Endothelial cell of umbilical vein (primary cell): ENCODE data around the gene C17orf113. TPM values are rescaled to one million over a fixed set of nuclear protein-coding genes. Genes with fewer than 3 reads are reported as not detected.
A peak's percentile ranks its signal among the peaks of the same experiment; 100 is the strongest.

ENCODE experiments used
- BruUV-seq: library from RNA; stranded (reverse); fragments of 400-500 nt; replicated peaks from 2 replicates; lab custom pipeline; 2021; lab: Mats Ljungman, UMichigan
- CTCF ChIA-PET: fragments of 300-600, 350-600 bp; sonication (Branson Sonifier 250); formaldehyde crosslinking; loops from one replicate; lab custom pipeline; 2021; ENCODE audit warnings: antibody characterized with exemption, inconsistent platforms; lab: Charles Lee
- POLR2A ChIA-PET: fragments of 300-600, 350-600 bp; sonication (Branson Sonifier 250); formaldehyde crosslinking; loops from one replicate; lab custom pipeline; 2021; ENCODE audit warnings: antibody characterized with exemption, inconsistent platforms; lab: Charles Lee
- DNase-seq: peaks from one replicate; pipeline ENCODE4 v3.0.0-alpha.2; 2011; ENCODE audit warnings: low read depth, low spot score
- FAIRE-seq: peaks from 2 replicates; lab custom pipeline; 2011; peaks lifted over from hg19 to GRCh38; lab: Jason Lieb, UNC
- H2AFZ ChIP-seq: 2 replicates; pipeline ENCODE4 v1.6.0; 2012; ENCODE audit warnings: low read depth, low read length, control low read depth, inconsistent platforms
- H3K27ac ChIP-seq: 2 replicates; pipeline ENCODE4 v1.5.1; 2011; ENCODE audit warnings: low read depth, mild to moderate bottlenecking, control low read depth, low read length, moderate library complexity; ENCODE audit not compliant: insufficient read depth
- H3K27me3 ChIP-seq, 2 experiments: 2 replicates each; pipeline versions ENCODE4 v1.6.0 to v1.6.1; 2011; ENCODE audit warnings: low read length in 2 of 2, mixed read lengths in 1 of 2; ENCODE audit not compliant: control insufficient read depth in 2 of 2, insufficient read depth in 2 of 2
- H3K36me3 ChIP-seq, 2 experiments: 2 replicates in 1 of 2; 3 replicates in 1 of 2; pipeline ENCODE4 v1.5.1; 2011; ENCODE audit warnings: low read length in 2 of 2, mild to moderate bottlenecking in 1 of 2, moderate library complexity in 1 of 2; ENCODE audit not compliant: control insufficient read depth in 2 of 2, insufficient read depth in 2 of 2; ENCODE audit errors: extremely low read depth in 1 of 2
- H3K4me1 ChIP-seq: 3 replicates; pipeline ENCODE4 v1.5.1; 2011; ENCODE audit warnings: mild to moderate bottlenecking, low read length; ENCODE audit not compliant: control insufficient read depth, insufficient read depth; ENCODE audit errors: extremely low read depth
- H3K4me2 ChIP-seq: 2 replicates; pipeline ENCODE4 v1.6.1; 2011; ENCODE audit warnings: low read length, control low read depth, mixed read lengths; ENCODE audit not compliant: insufficient read depth
- H3K4me3 ChIP-seq, 3 experiments: fragments of 200-600 bp in 1 of 3; sonication (generic), shearing (Covaris generic) in 1 of 3; replicated peaks in 1 of 3; 2 replicates each; pipeline ENCODE4 v1.5.1; 2011 to 2016; ENCODE audit warnings: control low read depth in 3 of 3, low read length in 3 of 3, mild to moderate bottlenecking in 2 of 3, inconsistent platforms in 1 of 3, low read depth in 1 of 3, moderate library complexity in 1 of 3; ENCODE audit not compliant: insufficient read depth in 1 of 3
- H3K79me2 ChIP-seq: 2 replicates; pipeline ENCODE4 v1.6.0; 2012; ENCODE audit warnings: low read length, inconsistent platforms; ENCODE audit not compliant: control insufficient read depth, insufficient read depth
- H3K9ac ChIP-seq: replicated peaks from 2 replicates; pipeline ENCODE3; 2011; ENCODE audit warnings: low read length, control low read depth; ENCODE audit not compliant: insufficient read depth; ENCODE audit errors: extremely low read depth
- H3K9me1 ChIP-seq: replicated peaks from 3 replicates; pipeline ENCODE4 v1.6.0; 2011; ENCODE audit warnings: mild to moderate bottlenecking, low read length; ENCODE audit not compliant: control insufficient read depth, insufficient read depth; ENCODE audit errors: extremely low read depth
- H3K9me3 ChIP-seq: replicated peaks from 2 replicates; pipeline ENCODE4 v1.5.1; 2012; ENCODE audit warnings: low read length, inconsistent platforms; ENCODE audit not compliant: control insufficient read depth, insufficient read depth
- H4K20me1 ChIP-seq: replicated peaks from 2 replicates; pipeline ENCODE3; 2011; ENCODE audit warnings: mild to moderate bottlenecking, low read length; ENCODE audit not compliant: control insufficient read depth, insufficient read depth; ENCODE audit errors: extremely low read depth
- CTCF ChIP-seq, 2 donors: IDR thresholded peaks; 1 replicate in 1 of 2; 2 replicates in 1 of 2; pipeline ENCODE4 v1.5.1; 2011; ENCODE audit warnings: low read length in 2 of 2, mild to moderate bottlenecking in 2 of 2, moderate library complexity in 2 of 2, control low read depth in 1 of 2, inconsistent platforms in 1 of 2, low read depth in 1 of 2; ENCODE audit not compliant: insufficient read depth in 1 of 2; ENCODE audit errors: extremely low read depth in 1 of 2
- EZH2 ChIP-seq: IDR thresholded peaks from 2 replicates; pipeline ENCODE4 v1.6.1; 2012; ENCODE audit warnings: borderline replicate concordance, low read depth, mild to moderate bottlenecking, moderate library complexity, low read length, inconsistent platforms; ENCODE audit not compliant: severe bottlenecking
- FOS ChIP-seq: IDR thresholded peaks from 2 replicates; pipeline ENCODE4 v1.6.1; 2011; ENCODE audit warnings: mild to moderate bottlenecking, low read length, moderate library complexity, borderline replicate concordance; ENCODE audit not compliant: insufficient read depth
- GATA2 ChIP-seq: IDR thresholded peaks from 2 replicates; pipeline ENCODE4 v1.7.0; 2011; ENCODE audit warnings: low read depth, mild to moderate bottlenecking, moderate library complexity, mixed read lengths, low read length; ENCODE audit not compliant: insufficient read length, insufficient read depth
- JUN ChIP-seq: IDR thresholded peaks from 2 replicates; pipeline ENCODE4 v1.6.1; 2011; ENCODE audit warnings: borderline replicate concordance, low read depth; ENCODE audit not compliant: insufficient read length, insufficient read depth
- MYC ChIP-seq: IDR thresholded peaks from one replicate; pipeline ENCODE4 v1.6.1; 2011; ENCODE audit warnings: mild to moderate bottlenecking, low read depth, low read length
- POLR2A ChIP-seq: IDR thresholded peaks from 2 replicates; pipeline ENCODE4 v1.6.1; 2012; ENCODE audit warnings: low read depth, mild to moderate bottlenecking, control low read depth, low read length
- POLR2AphosphoS5 ChIP-seq: IDR thresholded peaks from 2 replicates; pipeline ENCODE4 v1.6.1; 2012; ENCODE audit warnings: low read depth, mild to moderate bottlenecking, control low read depth, low read length, moderate library complexity; ENCODE audit not compliant: insufficient read depth
- dilution Hi-C: fragments of 300-500 bp; cut with MboI; formaldehyde crosslinking; loops from one replicate; pipeline ENCODE4 v1.15.0; 2019; ENCODE audit warnings: low sequenced_read_pairs; ENCODE audit not compliant: extremely low pct_ligation_motif_present
- intact Hi-C: fragments of 100-400 bp; cut with micrococcal nuclease; formaldehyde crosslinking; loops from one replicate; pipeline ENCODE4 v1.10.0; 2022
- polyA plus RNA-seq, 4 experiments: library from polyadenylated mRNA; depleted of rRNA in 3 of 4; stranded (reverse) in 3 of 4; unstranded in 1 of 4; fragments of >200 nt; gene quantifications; 2 replicates each; pipeline versions ENCODE4 v1.2.1 to v1.2.3, GENCODE V29; 2011 to 2012; ENCODE audit warnings: missing spikeins in 1 of 4
- total RNA-seq: library from RNA; stranded (reverse); gene quantifications from 2 replicates; pipeline ENCODE4 v1.2.3, GENCODE V29; 2021
- TF ChIP-seq, protein P1 (sequence below): IDR thresholded peaks from 2 replicates; pipeline ENCODE4 v1.6.1; 2011; ENCODE audit not compliant: insufficient read depth, insufficient read length

Gene C17orf113
- total and polyA plus RNA-seq, 2 donors (not counting 3 experiments of a cell fraction or from before 2014, with no cell fraction given) = 0.20 to 0.30 TPM

DNA sequence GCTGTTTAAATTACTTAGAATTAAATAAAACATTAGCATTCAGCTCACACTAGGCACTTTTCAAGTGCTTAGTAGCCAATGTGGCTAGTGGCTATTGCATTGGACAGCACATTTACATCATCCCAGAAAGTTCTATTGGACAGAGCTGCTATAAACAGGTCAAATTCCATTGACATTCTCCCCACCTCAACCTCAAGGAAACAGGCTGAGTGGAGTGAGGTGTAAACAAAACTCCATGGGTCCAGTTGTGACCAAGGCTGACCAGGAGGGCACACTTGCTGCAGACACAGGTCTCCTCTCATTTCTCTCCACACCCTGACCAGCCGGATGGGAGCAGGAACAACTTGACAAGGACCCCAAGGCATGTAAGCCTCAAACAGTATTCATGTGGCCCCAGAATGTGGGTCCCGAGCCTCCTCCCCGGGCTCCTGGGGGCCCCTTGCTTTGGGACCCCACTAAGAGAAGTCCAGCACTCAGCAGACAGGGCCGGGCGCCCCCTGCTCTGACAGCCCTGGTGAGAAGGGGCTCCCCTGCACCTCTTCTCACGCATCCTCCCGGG, 488 bp downstream of the C17orf113 start:
- FAIRE-seq (no peak), DNase-seq (no peak)
- dilution Hi-C loops (no loop called here), intact Hi-C loops (no loop called here)
- TF ChIP-seq MYC (no peak), FOS (no peak), EZH2 (no peak), POLR2AphosphoS5 (no peak), JUN (no peak), CTCF (IDR thresholded peaks at IDR 0.05; ENCODE audit: extremely low read depth in 1 of 2, insufficient read depth in 1 of 2, low read depth in 1 of 2, low read length in 2 of 2) (no peak), POLR2A (no peak), GATA2 (no peak)
- TF ChIP-seq, protein P1, sequence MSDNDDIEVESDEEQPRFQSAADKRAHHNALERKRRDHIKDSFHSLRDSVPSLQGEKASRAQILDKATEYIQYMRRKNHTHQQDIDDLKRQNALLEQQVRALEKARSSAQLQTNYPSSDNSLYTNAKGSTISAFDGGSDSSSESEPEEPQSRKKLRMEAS = no peak
- H3K27me3 ChIP-seq = peaks cover 23 to 33% of the 10 kb centered on the region in 2 experiments
- H3K4me2 ChIP-seq = no peak overlapping the region
- H3K4me1 ChIP-seq = no peaks in the 10 kb centered on the region
- no peak overlapping the region for H3K27ac ChIP-seq
- no peaks in the 10 kb centered on the region for H3K79me2 ChIP-seq
- H3K9me1 ChIP-seq = no peaks in the 10 kb centered on the region
- H3K9me3 ChIP-seq = no peaks in the 10 kb centered on the region
- H3K9ac ChIP-seq = no peak overlapping the region
- H4K20me1 ChIP-seq = no peaks in the 10 kb centered on the region
- H3K4me3 ChIP-seq = peak overlapping the region in 2 of 3 experiments; percentile 39 to 49
- POLR2A ChIA-PET = no interaction called here
- CTCF ChIA-PET = interaction anchor here (0.6 to 1.1 kb wide), 7 partner anchors 8 to 83 kb away, joined by 3 to 8 read pairs (median 3); partner anchors contain the start of gene CNP
- H2AFZ ChIP-seq = peak overlapping the region; percentile 14
- BruUV-seq = no TSS peak
- no peaks in the 10 kb centered on the region for H3K36me3 ChIP-seq
